MCF 10A (cell line): ENCODE data around the gene MAGI1. TPM values are rescaled to one million over a fixed set of nuclear protein-coding genes. Genes with fewer than 3 reads are reported as not detected.

Experiments
- BruUV-seq: library from RNA; stranded (reverse); fragments of 400-500 nt; replicated peaks from 2 replicates; lab custom pipeline; 2021; lab: Mats Ljungman, UMichigan
- CTCF ChIA-PET: fragments of 300-600 bp; sonication (Branson Sonifier 250); formaldehyde crosslinking; extraction: SDS; loops from one replicate; lab custom pipeline; 2021; ENCODE audit warnings: antibody characterized with exemption, inconsistent platforms; lab: Yijun Ruan, JAX
- POLR2A ChIA-PET: fragments of 300-600, 350-650 bp; sonication (Branson Sonifier 250); formaldehyde crosslinking; extraction: SDS; loops from one replicate; lab custom pipeline; 2020; ENCODE audit warnings: antibody characterized with exemption, inconsistent platforms; lab: Yijun Ruan, JAX
- DNase-seq: peaks from one replicate; pipeline ENCODE4 v3.0.0-alpha.2; 2018; ENCODE audit not compliant: unreplicated experiment
- H3K27ac Mint-ChIP-seq: one replicate; pipeline ENCODE4 v1.8.0; 2022; ENCODE audit warnings: mild to moderate bottlenecking, low read depth, mixed read lengths; ENCODE audit not compliant: unreplicated experiment
- H3K27me3 Mint-ChIP-seq: one replicate; pipeline ENCODE4 v1.8.0; 2022; ENCODE audit warnings: mixed read lengths; ENCODE audit not compliant: insufficient read depth, unreplicated experiment
- H3K36me3 Mint-ChIP-seq: one replicate; pipeline ENCODE4 v1.8.0; 2022; ENCODE audit warnings: mild to moderate bottlenecking, moderate library complexity, mixed read lengths; ENCODE audit not compliant: insufficient read depth, unreplicated experiment
- H3K4me1 Mint-ChIP-seq: one replicate; pipeline ENCODE4 v1.8.0; 2022; ENCODE audit warnings: mixed read lengths; ENCODE audit not compliant: insufficient read depth, unreplicated experiment
- H3K4me3 Mint-ChIP-seq: one replicate; pipeline ENCODE4 v1.8.0; 2022; ENCODE audit warnings: mild to moderate bottlenecking, moderate library complexity, mixed read lengths; ENCODE audit not compliant: unreplicated experiment
- H3K9me3 Mint-ChIP-seq: one replicate; pipeline ENCODE4 v1.8.0; 2022; ENCODE audit warnings: mixed read lengths; ENCODE audit not compliant: unreplicated experiment
- CTCF ChIP-seq: fragments of 200-600 bp; IDR thresholded peaks from one replicate; pipeline ENCODE4 v1.8.0; 2022; ENCODE audit warnings: antibody characterized with exemption, mild to moderate bottlenecking; ENCODE audit not compliant: unreplicated experiment
- intact Hi-C: fragments of 100-400 bp; cut with micrococcal nuclease; formaldehyde crosslinking; loops from 2 replicates; pipeline ENCODE4 v1.14.1; 2022
- total RNA-seq: library from RNA; stranded (reverse); gene quantifications from 2 replicates; pipeline ENCODE4 v1.2.3, GENCODE V29; 2022

The MAGI1 gene
- total RNA-seq, 1 experiment from 2014 or later, result 6.2 TPM

- ChIA-PET CTCF (no interaction called here), POLR2A (interaction anchor here (0.8 kb wide), 1 partner anchor 11 kb away, joined by 3 read pairs; no protein-coding TSS in a partner anchor)
- DNase-seq, result no peak
- no peaks in the 10 kb centered on the region for H3K27me3 Mint-ChIP-seq
- intact Hi-C loops, result no loop called here
- no TSS peak for BruUV-seq
- no peak for TF ChIP-seq CTCF
- peaks cover 6% of the 10 kb centered on the region for H3K4me1 Mint-ChIP-seq
- no peaks in the 10 kb centered on the region for H3K9me3 Mint-ChIP-seq
- H3K4me3 Mint-ChIP-seq, result no peak overlapping the region
- peaks cover 6% of the 10 kb centered on the region for H3K36me3 Mint-ChIP-seq
- no peak overlapping the region for H3K27ac Mint-ChIP-seq
Measured at GRCh38 chr3:65952842-65953241, 85.9 kb downstream of the MAGI1 start.

GRCh38 chr3:65951836-65952505 lies 86.7 kb downstream of the MAGI1 start:
- TF ChIP-seq CTCF, result no peak
- no peak for DNase-seq
- Mint-ChIP-seq H3K27ac (no peak overlapping the region), H3K4me1 (peaks cover 6% of the 10 kb centered on the region), H3K27me3 (no peaks in the 10 kb centered on the region), H3K36me3 (peaks cover 6% of the 10 kb centered on the region), H3K4me3 (no peak overlapping the region), H3K9me3 (no peaks in the 10 kb centered on the region)
- ChIA-PET CTCF (no interaction called here), POLR2A (no interaction called here)
- BruUV-seq, result no TSS peak
- intact Hi-C loops, result no loop called here

GRCh38 chr3:65950340-65951326 lies 88.1 kb downstream of the MAGI1 start:
- intact Hi-C loops, result no loop called here
- H3K27me3 Mint-ChIP-seq, result no peaks in the 10 kb centered on the region
- ChIA-PET POLR2A (no interaction called here), CTCF (no interaction called here)
- H3K4me3 Mint-ChIP-seq, result no peak overlapping the region
- peaks cover 6% of the 10 kb centered on the region for H3K36me3 Mint-ChIP-seq
- no peaks in the 10 kb centered on the region for H3K9me3 Mint-ChIP-seq
- H3K4me1 Mint-ChIP-seq, result peaks cover 6% of the 10 kb centered on the region
- TF ChIP-seq CTCF, result no peak
- BruUV-seq, result no TSS peak
- no peak overlapping the region for H3K27ac Mint-ChIP-seq
- DNase-seq, result no peak
